Ovary (tissue), 10 donors: Measurements from ENCODE around the gene GPHN. TPM values are rescaled to one million over a fixed set of nuclear protein-coding genes. Genes with fewer than 3 reads are reported as not detected.
A peak's percentile ranks its signal among the peaks of the same experiment; 100 is the strongest.

Experiments
- DNase-seq, 5 donors: peaks; one replicate each; pipeline ENCODE4 v3.0.0-alpha.2; 2019 to 2020
- H3K27ac ChIP-seq, 2 donors: fragments of 200-600 bp; one replicate each; pipeline versions ENCODE4 v1.5.1 to v1.8.0; 2019 to 2022
- H3K27me3 ChIP-seq: fragments of 200-600 bp; one replicate; pipeline ENCODE4 v1.8.0; 2022
- H3K36me3 ChIP-seq: fragments of 200-600 bp; sonication (generic); one replicate; pipeline ENCODE4 v1.5.1; 2019
- H3K4me1 ChIP-seq: one replicate; pipeline ENCODE4 v1.8.1; 2013; ENCODE audit warnings: mild to moderate bottlenecking, moderate library complexity; ENCODE audit not compliant: insufficient read depth
- H3K4me3 ChIP-seq: fragments of 200-600 bp; sonication (generic); one replicate; pipeline ENCODE4 v1.5.1; 2017
- H3K9me3 ChIP-seq, 2 donors: fragments of 200-600 bp in 1 of 2; sonication (generic) in 1 of 2; one replicate each; pipeline versions ENCODE4 v1.5.1 to v1.8.1; 2013 to 2019; ENCODE audit warnings: mild to moderate bottlenecking in 1 of 2, moderate library complexity in 1 of 2
- CTCF ChIP-seq, 3 donors: fragments of 450-650 bp in 2 of 3; fragments of 200-600 bp in 1 of 3; IDR thresholded peaks; one replicate each; pipeline versions ENCODE4 v1.5.1 to v1.8.0; 2016 to 2022; ENCODE audit warnings: antibody characterized with exemption in 3 of 3, mild to moderate bottlenecking in 1 of 3
- EP300 ChIP-seq: sonication (generic); formaldehyde crosslinking; IDR thresholded peaks from one replicate; pipeline ENCODE4 v1.6.1; 2017; ENCODE audit warnings: antibody characterized with exemption
- POLR2A ChIP-seq: fragments of 450-650 bp; IDR thresholded peaks from one replicate; pipeline ENCODE4 v1.6.1; 2017; ENCODE audit warnings: antibody characterized with exemption, mild to moderate bottlenecking, moderate library complexity
- WGBS, 3 donors: extraction: QIAGEN DNeasy Blood & Tissue Kit in 1 of 3; methylation state at CpG; one replicate each; pipeline versions ENCODE4 v1.1.5 to v1.1.7; 2013 to 2017; 5-methylcytosine and 5-hydroxymethylcytosine counted together
- intact Hi-C, 4 donors: fragments of 100-400 bp; cut with DNase I; formaldehyde crosslinking; loops; one replicate each; pipeline versions ENCODE4 v1.11.0 to v1.15.1; 2022 to 2023
- long read RNA-seq, 3 donors: library from polyadenylated mRNA in 2 of 3; unstranded in 2 of 3; transcript quantifications; one replicate each; pipeline ENCODE4 v2.0.0 and lab custom pipeline, GENCODE V29; 2021 to 2026
- polyA plus RNA-seq, 2 donors: library from polyadenylated mRNA; stranded (reverse); fragments of 200-250 nt in 1 of 2; fragments of 350-450 nt in 1 of 2; fragmentation: Illumina TruSeq in 1 of 2; extraction: RNeasy Lipid Tissue Mini Kit (QIAGEN cat#74804) in 1 of 2; gene quantifications; one replicate each; pipeline ENCODE4 v1.2.3, GENCODE V29; 2013 to 2014
- total RNA-seq, 7 donors: library from RNA; depleted of rRNA in 2 of 7; stranded (reverse); fragments of >200 nt in 2 of 7; fragmentation: NEBNext Ultra II Directional in 3 of 7; extraction: Animal tissue kit (Norgen Biotek cat#: 25700) in 3 of 7; gene quantifications; one replicate each; pipeline versions ENCODE4 v1.1.0 to v1.2.4, GENCODE V29; 2016 to 2023
- donor health status: DM: no; HTN: no; CAD: no; lungs with moderate emphysema.
- donor health status: DM: no; HTN: no; CAD: no.
- donor health status: Bipolar disorder and iron deficiency.
- donor health status: DM: yes; HTN: yes; CAD: no.
- donor health status: DM: no; HTN: no; CAD: no.
- donor health status: DM: yes; HTN: yes; CAD: no.

GPHN gene
- 10 to 100 TPM in 6 of 7 donors, 1 to 10 TPM in 1; 8.3 to 44.9 (median 20.3) TPM for total RNA-seq
- polyA plus RNA-seq: 10 to 100 TPM in 1 of 2 donors, 1 to 10 TPM in 1; 8.3 to 23.0 TPM
- long read RNA-seq, donor 1, full-length matches to known transcripts: 9 of 34 reads
- long read RNA-seq, donor 1, partial matches to known transcripts: 15 of 34 reads
- long read RNA-seq, donor 1, other reads (novel, unspliced or antisense): 10 of 34 reads
- long read RNA-seq, donor 2, full-length matches to known transcripts: 4 of 4 reads
- long read RNA-seq, donor 2, partial matches to known transcripts: 0 of 4 reads
- long read RNA-seq, donor 2, other reads (novel, unspliced or antisense): 0 of 4 reads
- long read RNA-seq, donor 3, full-length matches to known transcripts: 22 of 35 reads
- long read RNA-seq, donor 3, partial matches to known transcripts: 9 of 35 reads
- long read RNA-seq, donor 3, other reads (novel, unspliced or antisense): 4 of 35 reads

- Histone ChIP-seq H3K4me1 (peaks cover 3% of the 10 kb centered on the region), H3K27ac (peak within 1 kb of the TSS; percentile 87 to 91), H3K4me3 (peak within 1 kb of the TSS; percentile 92), H3K27me3 (no peaks in the 10 kb centered on the region), H3K36me3 (no peaks in the 10 kb centered on the region), H3K9me3 (no peaks in the 10 kb centered on the region)
- intact Hi-C loops: no loop called here
- DNase-seq: peak; percentile 91 to 95 (median 92)
- TF ChIP-seq POLR2A (peak; percentile 41), CTCF (IDR thresholded peaks at IDR 0.05) (peak in 2 of 3 donors; percentile 17 to 34), EP300 (no peak)
- WGBS, 3 donors: 0 to 1% (median 0%) methylated on average over 71 to 91 of the region's 91 CpGs
These were observed at the start of gene GPHN for GRCh38 chr14:66507722-66508546. GPHN (plus strand) TSS chr14:66508147.

GRCh38 chr14:66459603-66460002, 48.3 kb upstream of the GPHN start:
- H3K27me3 ChIP-seq: no peaks in the 10 kb centered on the region
- no peaks in the 10 kb centered on the region for H3K4me1 ChIP-seq
- H3K4me3 ChIP-seq: no peak overlapping the region
- no peaks in the 10 kb centered on the region for H3K36me3 ChIP-seq
- TF ChIP-seq POLR2A: no peak
- TF ChIP-seq CTCF (IDR thresholded peaks at IDR 0.05): no peak
- TF ChIP-seq EP300: no peak
- DNase-seq: no peak
- intact Hi-C loops: no loop called here
- H3K9me3 ChIP-seq: no peaks in the 10 kb centered on the region
- no peak overlapping the region for H3K27ac ChIP-seq

- TF ChIP-seq CTCF (IDR thresholded peaks at IDR 0.05) (no peak), EP300 (no peak), POLR2A (no peak)
- intact Hi-C loops: no loop called here
- Histone ChIP-seq H3K4me1 (no peaks in the 10 kb centered on the region), H3K36me3 (no peaks in the 10 kb centered on the region), H3K4me3 (no peak overlapping the region), H3K27ac (no peak overlapping the region), H3K9me3 (no peaks in the 10 kb centered on the region), H3K27me3 (no peaks in the 10 kb centered on the region)
- no peak for DNase-seq
- 98 to 99% (median 98%) methylated on average over 3 of the region's 3 CpGs for WGBS, 3 donors
These were observed 43.7 kb upstream of the GPHN start for GRCh38 chr14:66464261-66464660.

- H3K27me3 ChIP-seq: no peaks in the 10 kb centered on the region
- intact Hi-C loops: no loop called here
- no peak for DNase-seq
- H3K4me3 ChIP-seq: no peak overlapping the region
- no peaks in the 10 kb centered on the region for H3K36me3 ChIP-seq
- H3K27ac ChIP-seq: no peak overlapping the region
- no peaks in the 10 kb centered on the region for H3K4me1 ChIP-seq
- TF ChIP-seq CTCF (IDR thresholded peaks at IDR 0.05): no peak
- TF ChIP-seq EP300: no peak
- TF ChIP-seq POLR2A: no peak
- 91 to 96% (median 94%) methylated on average over 2 of the region's 2 CpGs for WGBS, 3 donors
- no peaks in the 10 kb centered on the region for H3K9me3 ChIP-seq
These were observed 39.1 kb upstream of the GPHN start for GRCh38 chr14:66468778-66469367.
